HG03280 (cell line): ENCODE data around the gene FHIT.
A peak's percentile ranks its signal among the peaks of the same experiment; 100 is the strongest.
"Not testable (repeated sequence)": the region's sequence is repeated elsewhere in the genome, so short reads cannot be mapped to it uniquely, and the experiment has no call there.

ENCODE experiments used
- ATAC-seq: cut with Tn5 transposase; IDR thresholded peaks from one replicate; pipeline ENCODE4 v1.9.1; 2021; ENCODE audit warnings: mild to moderate bottlenecking, moderate library complexity; ENCODE audit not compliant: unreplicated experiment

FHIT gene

GRCh38 chr3:61227799-61228198, 23.5 kb downstream of the FHIT start:
- ATAC-seq = no peak

- ATAC-seq = no peak
Measured at GRCh38 chr3:61226166-61226686, 25.0 kb downstream of the FHIT start.

GRCh38 chr3:61224823-61225222, 26.4 kb downstream of the FHIT start:
- no peak for ATAC-seq

- ATAC-seq = no peak
Measured at GRCh38 chr3:61223451-61223850, 27.8 kb downstream of the FHIT start.

- ATAC-seq = no peak
Measured at GRCh38 chr3:61222467-61222866, 28.8 kb downstream of the FHIT start.

GRCh38 chr3:61221759-61222362, 29.4 kb downstream of the FHIT start:
- no peak for ATAC-seq

GRCh38 chr3:61218504-61218903, 32.7 kb downstream of the FHIT start:
- ATAC-seq = no peak

GRCh38 chr3:61216171-61216570, 35.1 kb downstream of the FHIT start:
- not testable (repeated sequence) for ATAC-seq

- no peak for ATAC-seq
Measured at GRCh38 chr3:61202086-61202485, 49.2 kb downstream of the FHIT start.

GRCh38 chr3:61201071-61201470, 50.2 kb downstream of the FHIT start:
- ATAC-seq = no peak

- no peak for ATAC-seq
Measured at GRCh38 chr3:61200270-61200669, 51.0 kb downstream of the FHIT start.

GRCh38 chr3:61199843-61200242, 51.4 kb downstream of the FHIT start:
- no peak for ATAC-seq

GRCh38 chr3:61194892-61195538, 56.2 kb downstream of the FHIT start:
- ATAC-seq = no peak

- no peak for ATAC-seq
Measured at GRCh38 chr3:61192222-61192621, 59.0 kb downstream of the FHIT start.

GRCh38 chr3:61190205-61190604, 61.0 kb downstream of the FHIT start:
- ATAC-seq = not testable (repeated sequence)

- ATAC-seq = no peak
Measured at GRCh38 chr3:61186030-61186429, 65.2 kb downstream of the FHIT start.

GRCh38 chr3:61184956-61185355, 66.3 kb downstream of the FHIT start:
- ATAC-seq = no peak

- ATAC-seq = no peak
Measured at GRCh38 chr3:61182662-61183061, 68.6 kb downstream of the FHIT start.

GRCh38 chr3:61181874-61182273, 69.4 kb downstream of the FHIT start:
- peak; percentile 95 for ATAC-seq

- ATAC-seq = no peak
Measured at GRCh38 chr3:61180206-61180605, 71.0 kb downstream of the FHIT start.

GRCh38 chr3:61178167-61178566, 73.1 kb downstream of the FHIT start:
- ATAC-seq = no peak

GRCh38 chr3:61177450-61177849, 73.8 kb downstream of the FHIT start:
- no peak for ATAC-seq

GRCh38 chr3:61173676-61174075, 77.6 kb downstream of the FHIT start:
- no peak for ATAC-seq
